NCI-H1417 treated with DMSO at 0.1 percent for 48 hours (cell line): Measurements from ENCODE around the gene UST.

Experiments used
- DNase-seq: peaks from one replicate; lab custom pipeline; 2025; lab: John Stamatoyannopoulos, UW

Gene UST

GRCh38 chr6:148803979-148804378, 57.1 kb downstream of the UST start:
- no peak for DNase-seq

GRCh38 chr6:148805777-148806176, 58.9 kb downstream of the UST start:
- DNase-seq, result no peak

GRCh38 chr6:148807784-148808183, 61.0 kb downstream of the UST start:
- DNase-seq, result no peak

GRCh38 chr6:148808786-148809304, 62.0 kb downstream of the UST start:
- DNase-seq, result no peak

GRCh38 chr6:148811459-148811858, 64.6 kb downstream of the UST start:
- DNase-seq, result no peak

- DNase-seq, result no peak
Measured at GRCh38 chr6:148814082-148814790, 67.4 kb downstream of the UST start.

- no peak for DNase-seq
Measured at GRCh38 chr6:148814869-148815268, 68.0 kb downstream of the UST start.

- DNase-seq, result no peak
Measured at GRCh38 chr6:148816117-148816516, 69.3 kb downstream of the UST start.

- DNase-seq, result no peak
Measured at GRCh38 chr6:148817689-148818088, 70.9 kb downstream of the UST start.

- DNase-seq, result no peak
Measured at GRCh38 chr6:148818939-148819575, 72.2 kb downstream of the UST start.

- DNase-seq, result no peak
Measured at GRCh38 chr6:148819852-148820251, 73.0 kb downstream of the UST start.

GRCh38 chr6:148822819-148823218, 76.0 kb downstream of the UST start:
- no peak for DNase-seq

- DNase-seq, result no peak
Measured at GRCh38 chr6:148824291-148824690, 77.5 kb downstream of the UST start.

- no peak for DNase-seq
Measured at GRCh38 chr6:148824960-148825359, 78.1 kb downstream of the UST start.

GRCh38 chr6:148825492-148825891, 78.7 kb downstream of the UST start:
- DNase-seq, result no peak

GRCh38 chr6:148827416-148828045, 80.7 kb downstream of the UST start:
- no peak for DNase-seq

- no peak for DNase-seq
Measured at GRCh38 chr6:148828047-148828446, 81.2 kb downstream of the UST start.

- no peak for DNase-seq
Measured at GRCh38 chr6:148829415-148830101, 82.7 kb downstream of the UST start.

- DNase-seq, result no peak
Measured at GRCh38 chr6:148830614-148831013, 83.8 kb downstream of the UST start.

- no peak for DNase-seq
Measured at GRCh38 chr6:148831064-148831463, 84.2 kb downstream of the UST start.

GRCh38 chr6:148831531-148831930, 84.7 kb downstream of the UST start:
- no peak for DNase-seq

GRCh38 chr6:148835920-148836441, 89.2 kb downstream of the UST start:
- no peak for DNase-seq
